Naive thymus-derived CD8-positive, alpha-beta T cell (primary cell): ENCODE results near the gene PLPPR1. TPM values are rescaled to one million over a fixed set of nuclear protein-coding genes. Genes with fewer than 3 reads are reported as not detected.
"Not testable (repeated sequence)": the region's sequence is repeated elsewhere in the genome, so short reads cannot be mapped to it uniquely, and the experiment has no call there.

Source experiments
- ATAC-seq, 2 donors: fragments of 150-1000 bp; cut with Tn5 transposase in 1 of 2; sonication (Bioruptor Pico), chemical (Tn5 transposase) in 1 of 2; 1 replicate in 1 of 2; 2 replicates in 1 of 2; pipeline ENCODE4 v1.10.0; 2021; ENCODE audit warnings: mild to moderate bottlenecking in 2 of 2, moderate library complexity in 2 of 2
- POLR2A ChIA-PET: fragments of 350-600 bp; sonication (Branson Sonifier 250); formaldehyde crosslinking; loops from one replicate; lab custom pipeline; 2021; ENCODE audit warnings: antibody characterized with exemption; lab: Charles Lee
- DNase-seq, 10 donors: peaks; one replicate each; pipeline versions ENCODE4 v3.0.0 to v3.0.0-alpha.2; 2020 to 2022
- H3K27ac Mint-ChIP-seq, 10 donors: one replicate each; pipeline ENCODE4 v1.8.0; 2020 to 2022; ENCODE audit warnings: mild to moderate bottlenecking in 10 of 10, mixed read lengths in 10 of 10, moderate library complexity in 4 of 10, inconsistent platforms in 1 of 10
- H3K27me3 Mint-ChIP-seq, 5 donors: one replicate each; pipeline ENCODE4 v1.8.0; 2021 to 2022; ENCODE audit warnings: mixed read lengths in 5 of 5
- H3K36me3 Mint-ChIP-seq, 3 donors: one replicate each; pipeline ENCODE4 v1.8.0; 2020 to 2022; ENCODE audit warnings: mixed read lengths in 3 of 3, mild to moderate bottlenecking in 2 of 3, inconsistent platforms in 1 of 3
- H3K4me1 Mint-ChIP-seq, 4 donors: one replicate each; pipeline ENCODE4 v1.8.0; 2021 to 2022; ENCODE audit warnings: mixed read lengths in 4 of 4
- H3K4me3 Mint-ChIP-seq, 10 donors: one replicate each; pipeline ENCODE4 v1.8.0; 2020 to 2022; ENCODE audit warnings: mild to moderate bottlenecking in 10 of 10, mixed read lengths in 10 of 10, moderate library complexity in 6 of 10, inconsistent platforms in 1 of 10
- H3K9me3 Mint-ChIP-seq, 9 donors: one replicate each; pipeline ENCODE4 v1.8.0; 2020 to 2022; ENCODE audit warnings: mixed read lengths in 9 of 9, mild to moderate bottlenecking in 3 of 9, inconsistent platforms in 1 of 9, moderate library complexity in 1 of 9
- polyA plus RNA-seq, 3 donors: library from polyadenylated mRNA; unstranded; fragments of 300-500 nt; fragmentation: Illumina TruSeq; gene quantifications; one replicate each; pipeline ENCODE4 v1.2.3, GENCODE V29; 2021
- total RNA-seq, 8 experiments: library from RNA in 2 of 8; stranded (reverse) in 2 of 8; gene quantifications; one replicate each; pipeline ENCODE4 v1.2.3 and lab custom pipeline; 2021 to 2026

PLPPR1 gene
- total and polyA plus RNA-seq, 5 experiments from 2014 or later: not detected

DNA sequence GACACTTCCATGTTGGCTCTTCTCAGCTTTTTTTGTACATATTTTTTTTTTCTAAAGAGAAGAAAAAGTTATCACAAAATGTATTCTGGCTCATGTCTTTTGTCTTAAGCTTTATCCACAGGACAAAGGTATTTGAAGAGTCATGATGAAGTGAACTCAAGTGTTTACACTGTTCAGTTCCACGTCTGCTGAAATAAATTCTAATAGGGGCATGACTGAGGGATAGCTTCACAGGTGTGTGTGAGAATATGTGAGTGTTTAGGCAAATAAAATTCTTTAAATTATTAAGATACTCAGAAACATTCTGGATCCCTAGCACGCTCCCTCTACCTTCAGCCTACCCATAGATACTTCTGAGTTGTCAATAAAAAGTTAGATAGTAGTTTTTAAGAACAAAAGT lies 296.5 kb downstream of the PLPPR1 start:
- POLR2A ChIA-PET: no interaction called here
- ATAC-seq (no peak), DNase-seq (no peak)
- H3K27me3 Mint-ChIP-seq: peaks cover 8 to 29% (median 15%) of the 10 kb centered on the region in 5 donors
- H3K9me3 Mint-ChIP-seq: peaks cover 0 to 13% (median 7%) of the 10 kb centered on the region in 9 donors
- no peak overlapping the region for H3K4me3 Mint-ChIP-seq
- H3K4me1 Mint-ChIP-seq: no peaks in the 10 kb centered on the region
- no peak overlapping the region for H3K27ac Mint-ChIP-seq
- H3K36me3 Mint-ChIP-seq: no peaks in the 10 kb centered on the region

- POLR2A ChIA-PET: no interaction called here
- ATAC-seq: no peak
Observed at GRCh38 chr9:101326035-101326434, 297.5 kb downstream of the PLPPR1 start.

DNA sequence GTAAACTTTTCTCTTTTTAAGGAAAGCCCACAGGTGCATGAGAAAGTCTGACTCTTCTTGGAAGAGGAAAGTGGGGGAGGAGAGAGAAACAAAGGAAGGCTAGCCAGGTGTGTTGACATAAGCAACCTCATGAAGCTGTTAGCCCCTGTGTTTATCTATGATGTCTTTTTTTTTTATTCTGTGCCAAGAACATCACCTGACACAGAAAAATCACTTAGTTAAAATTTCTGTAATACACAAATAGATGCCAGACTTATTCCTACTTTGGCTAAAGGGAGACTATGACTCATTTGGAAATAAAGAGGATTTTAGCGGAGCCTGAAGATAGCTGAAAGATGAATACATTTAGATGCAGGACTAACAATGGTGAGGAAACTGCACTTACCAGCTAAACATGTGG lies 298.0 kb downstream of the PLPPR1 start:
- Mint-ChIP-seq H3K9me3 (peaks cover 0 to 13% (median 7%) of the 10 kb centered on the region in 9 donors), H3K27me3 (peaks cover 7 to 26% (median 9%) of the 10 kb centered on the region in 5 donors), H3K27ac (no peak overlapping the region), H3K4me1 (no peaks in the 10 kb centered on the region), H3K36me3 (no peaks in the 10 kb centered on the region), H3K4me3 (no peak overlapping the region)
- POLR2A ChIA-PET: no interaction called here
- DNase-seq (no peak), ATAC-seq (no peak)

More at GRCh38 chr9:101326035-101326434, 297.5 kb downstream of the PLPPR1 start:
- Mint-ChIP-seq H3K4me1 (no peaks in the 10 kb centered on the region), H3K9me3 (peaks cover 0 to 13% (median 7%) of the 10 kb centered on the region in 9 donors), H3K27me3 (peaks cover 7 to 26% (median 13%) of the 10 kb centered on the region in 5 donors), H3K4me3 (no peak overlapping the region), H3K36me3 (no peaks in the 10 kb centered on the region), H3K27ac (no peak overlapping the region)
- no peak for DNase-seq

DNA sequence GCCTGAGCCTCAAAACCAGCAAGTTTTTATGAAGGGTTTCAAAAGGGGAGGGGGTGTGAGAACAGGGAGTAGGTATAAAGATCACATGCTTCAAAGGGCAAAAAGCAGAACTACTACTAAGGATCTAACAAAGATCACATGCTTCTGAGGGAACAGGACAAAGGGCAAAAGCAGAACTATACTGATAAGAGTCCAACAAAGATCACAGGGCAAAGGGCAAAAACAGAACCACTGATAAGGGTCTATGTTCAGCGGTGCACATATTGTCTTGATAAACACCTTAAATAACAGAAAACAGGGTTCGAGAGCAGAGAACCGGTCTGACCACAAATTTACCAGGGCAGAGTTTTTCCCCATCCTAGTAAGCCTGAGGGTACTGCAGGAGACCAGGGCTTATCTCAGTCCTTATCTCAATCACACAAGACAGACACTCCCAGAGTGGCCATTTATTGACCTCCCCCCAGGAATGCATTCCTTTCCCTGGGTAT lies 298.9 kb downstream of the PLPPR1 start:
- DNase-seq, ATAC-seq, POLR2A ChIA-PET, H3K4me1 Mint-ChIP-seq, H3K4me3 Mint-ChIP-seq, H3K27ac Mint-ChIP-seq, H3K36me3 Mint-ChIP-seq: not testable (repeated sequence)
- H3K9me3 Mint-ChIP-seq: peaks cover 0 to 13% (median 7%) of the 10 kb centered on the region in 9 donors
- peaks cover 8 to 23% (median 10%) of the 10 kb centered on the region in 5 donors for H3K27me3 Mint-ChIP-seq

DNA sequence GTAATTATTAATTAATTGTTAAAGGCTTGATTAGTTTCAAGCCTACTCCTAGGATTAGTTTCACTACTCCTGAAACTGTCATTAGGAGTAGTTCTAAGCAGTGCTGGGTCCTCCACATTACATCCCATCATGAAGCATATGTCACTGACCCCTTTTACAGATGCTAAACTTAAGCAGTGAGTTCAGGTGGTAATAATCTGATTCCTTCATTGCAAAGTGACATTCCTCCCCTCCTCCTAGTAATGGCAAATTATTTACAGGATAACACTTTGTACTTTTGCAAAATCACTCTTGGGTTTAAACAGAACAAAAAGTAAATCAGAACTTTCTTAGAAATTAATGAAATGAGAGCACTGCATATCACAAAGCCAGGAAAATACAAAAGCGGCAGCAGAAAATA lies 303.8 kb downstream of the PLPPR1 start:
- Mint-ChIP-seq H3K4me3 (no peak overlapping the region), H3K27ac (no peak overlapping the region)
- ATAC-seq: no peak

DNA sequence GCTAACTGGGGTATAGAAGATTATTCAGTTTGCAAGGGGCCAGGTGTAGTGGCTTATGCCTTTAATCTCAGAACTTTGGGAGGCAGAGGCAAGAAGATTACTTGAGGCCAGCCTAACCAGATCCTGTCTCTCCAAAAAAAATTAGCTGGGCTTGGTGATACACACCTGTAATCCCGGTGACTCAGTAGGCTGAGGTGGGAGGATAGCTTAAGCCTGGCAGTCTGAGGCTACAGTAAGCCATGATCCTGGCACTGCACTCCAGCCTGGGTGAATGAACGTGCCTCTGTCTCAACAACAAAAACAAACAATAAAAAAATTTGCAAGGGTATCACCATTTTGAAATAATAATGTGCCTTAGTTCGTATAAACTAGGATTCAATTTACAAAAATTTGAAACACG lies 305.0 kb downstream of the PLPPR1 start:
- no peaks in the 10 kb centered on the region for H3K36me3 Mint-ChIP-seq
- no peaks in the 10 kb centered on the region for H3K4me1 Mint-ChIP-seq
- H3K27ac Mint-ChIP-seq: no peak overlapping the region
- ATAC-seq (no peak), DNase-seq (no peak)
- no peak overlapping the region for H3K4me3 Mint-ChIP-seq
- POLR2A ChIA-PET: no interaction called here
- H3K27me3 Mint-ChIP-seq: peaks cover under 1 to 13% (median 6%) of the 10 kb centered on the region in 5 donors
- peaks cover 0 to under 1% (median 0%) of the 10 kb centered on the region in 9 donors for H3K9me3 Mint-ChIP-seq

More for the DNA sequence above, 303.8 kb downstream of the PLPPR1 start:
- POLR2A ChIA-PET: no interaction called here
- Mint-ChIP-seq H3K4me1 (no peaks in the 10 kb centered on the region), H3K27me3 (peaks cover 3 to 10% (median 8%) of the 10 kb centered on the region in 5 donors), H3K36me3 (no peaks in the 10 kb centered on the region), H3K9me3 (peaks cover 0 to 8% (median 3%) of the 10 kb centered on the region in 9 donors)
- no peak for DNase-seq

- Mint-ChIP-seq H3K27me3 (peaks cover 7 to 14% (median 7%) of the 10 kb centered on the region in 5 donors), H3K4me3 (no peak overlapping the region), H3K4me1 (no peaks in the 10 kb centered on the region), H3K36me3 (no peaks in the 10 kb centered on the region), H3K27ac (no peak overlapping the region), H3K9me3 (peaks cover 0 to 3% (median 0%) of the 10 kb centered on the region in 9 donors)
- DNase-seq (no peak), ATAC-seq (no peak)
- POLR2A ChIA-PET: no interaction called here
Observed at GRCh38 chr9:101333926-101334702, 305.6 kb downstream of the PLPPR1 start.

DNA sequence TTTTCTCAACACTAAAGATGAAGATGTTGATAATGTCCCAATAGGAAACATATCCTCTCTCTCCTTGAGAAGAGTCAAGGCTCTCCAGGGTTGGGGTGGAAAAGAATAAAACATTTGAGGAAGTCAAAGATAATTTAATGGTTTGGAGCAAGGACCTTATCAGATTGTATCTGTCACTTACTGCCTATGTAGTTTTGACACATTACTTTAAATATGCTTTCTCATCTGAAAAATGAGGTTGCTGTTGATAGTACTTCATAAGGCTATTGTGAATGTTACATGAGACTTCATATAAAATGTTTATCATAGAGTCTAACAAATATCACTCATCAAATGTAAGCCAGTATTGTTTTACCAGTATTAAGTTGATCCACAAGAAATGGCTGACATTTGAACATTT lies 307.6 kb downstream of the PLPPR1 start:
- Mint-ChIP-seq H3K36me3 (no peaks in the 10 kb centered on the region), H3K9me3 (peaks cover 0 to 3% (median 0%) of the 10 kb centered on the region in 9 donors), H3K27me3 (peaks cover 9 to 26% (median 11%) of the 10 kb centered on the region in 5 donors)

GRCh38 chr9:101337237-101337636 lies 308.7 kb downstream of the PLPPR1 start:
- POLR2A ChIA-PET: no interaction called here
- Mint-ChIP-seq H3K27me3 (peaks cover 13 to 38% (median 15%) of the 10 kb centered on the region in 5 donors), H3K4me3 (no peak overlapping the region), H3K36me3 (peaks cover 0 to 4% (median 0%) of the 10 kb centered on the region in 3 donors), H3K27ac (no peak overlapping the region), H3K9me3 (peaks cover 0 to 3% (median 0%) of the 10 kb centered on the region in 9 donors), H3K4me1 (no peaks in the 10 kb centered on the region)
- no peak for ATAC-seq
- DNase-seq: no peak

More for the DNA sequence above, 307.6 kb downstream of the PLPPR1 start:
- H3K27ac Mint-ChIP-seq: no peak overlapping the region
- POLR2A ChIA-PET: no interaction called here
- H3K4me1 Mint-ChIP-seq: no peaks in the 10 kb centered on the region
- ATAC-seq: no peak
- no peak overlapping the region for H3K4me3 Mint-ChIP-seq
- no peak for DNase-seq

DNA sequence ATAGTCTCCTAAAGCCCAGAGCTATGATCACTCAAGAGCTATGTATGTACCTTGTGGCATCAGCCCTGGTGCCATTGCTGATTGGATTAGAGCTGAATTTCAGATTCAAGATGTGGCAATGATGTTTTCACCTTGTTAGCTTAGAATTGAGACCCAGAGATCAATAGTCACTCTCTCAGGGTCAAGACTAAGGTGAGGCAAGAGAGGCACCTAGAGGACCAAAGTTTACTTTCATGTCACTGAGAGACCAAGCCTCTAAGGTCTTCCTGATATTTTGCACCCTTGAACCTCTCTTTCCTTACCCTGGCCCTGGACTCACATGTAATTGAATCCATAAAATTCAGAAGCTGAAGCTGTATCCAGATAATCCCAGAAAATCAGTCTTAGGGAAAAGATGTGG lies 313.4 kb downstream of the PLPPR1 start:
- peaks cover 0 to 4% (median 0%) of the 10 kb centered on the region in 3 donors for H3K36me3 Mint-ChIP-seq
- H3K4me3 Mint-ChIP-seq: no peak overlapping the region
- no peaks in the 10 kb centered on the region for H3K4me1 Mint-ChIP-seq
- H3K9me3 Mint-ChIP-seq: peaks cover 0 to 3% (median 0%) of the 10 kb centered on the region in 9 donors
- DNase-seq (no peak), ATAC-seq (no peak)
- peaks cover 9 to 55% (median 20%) of the 10 kb centered on the region in 5 donors for H3K27me3 Mint-ChIP-seq
- POLR2A ChIA-PET: no interaction called here
- H3K27ac Mint-ChIP-seq: no peak overlapping the region

GRCh38 chr9:101342595-101342994 lies 314.1 kb downstream of the PLPPR1 start:
- Mint-ChIP-seq H3K4me1 (no peaks in the 10 kb centered on the region), H3K9me3 (peaks cover 0 to 3% (median 0%) of the 10 kb centered on the region in 9 donors), H3K27me3 (peaks cover 9 to 55% (median 23%) of the 10 kb centered on the region in 5 donors), H3K36me3 (peaks cover 0 to 4% (median 0%) of the 10 kb centered on the region in 3 donors), H3K27ac (no peak overlapping the region), H3K4me3 (no peak overlapping the region)
- DNase-seq (no peak), ATAC-seq (no peak)
- POLR2A ChIA-PET: no interaction called here

DNA sequence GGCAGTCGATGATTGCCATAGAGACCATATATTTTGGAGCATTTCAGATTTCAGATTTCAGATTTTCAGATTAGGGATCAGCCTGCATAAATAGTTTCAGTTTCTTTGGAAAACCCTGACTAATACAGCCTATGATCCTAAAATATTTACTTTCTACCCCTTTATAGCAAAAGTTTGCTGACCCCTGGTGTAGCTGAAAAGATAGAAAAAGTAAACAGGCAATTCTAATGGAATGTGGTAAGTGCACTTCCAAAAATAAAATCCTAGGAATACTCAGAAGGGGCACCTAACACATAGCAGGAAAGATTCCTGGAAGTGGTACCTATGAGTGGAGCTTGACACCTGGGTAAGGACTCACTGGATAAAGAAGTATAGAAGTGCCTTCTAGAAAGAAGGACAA lies 321.8 kb downstream of the PLPPR1 start:
- POLR2A ChIA-PET: no interaction called here
- ATAC-seq: no peak
- H3K4me3 Mint-ChIP-seq: no peak overlapping the region

DNA sequence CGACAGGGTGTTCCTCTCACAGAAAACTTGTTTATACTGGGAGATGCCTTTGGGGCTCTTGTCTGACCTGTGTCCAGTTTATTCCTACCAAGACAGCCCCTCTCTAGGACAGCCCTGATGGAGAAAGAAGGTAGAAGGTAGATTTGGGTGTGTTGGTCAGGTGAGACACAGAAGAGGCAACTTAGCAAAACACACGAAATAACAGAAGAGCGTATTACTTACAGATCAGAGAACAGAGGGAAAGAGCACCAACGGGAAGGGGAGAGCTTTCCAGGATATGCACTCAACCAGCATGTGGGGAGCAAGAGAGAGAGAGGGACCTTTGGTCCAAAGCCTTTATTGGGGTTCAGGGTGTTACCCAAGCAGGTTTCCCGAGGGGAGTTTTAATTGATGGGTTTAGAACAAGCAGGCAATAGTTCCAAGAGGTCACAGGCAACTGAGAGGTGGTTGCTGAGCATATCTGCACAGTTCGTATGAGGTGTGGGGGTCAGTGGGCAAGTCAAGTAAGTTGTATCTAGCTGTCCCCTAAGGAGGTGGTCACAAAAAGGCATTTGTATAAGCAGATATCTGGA lies 324.5 kb downstream of the PLPPR1 start:
- POLR2A ChIA-PET: no interaction called here
- Mint-ChIP-seq H3K4me3 (no peak overlapping the region), H3K27ac (no peak overlapping the region), H3K9me3 (peaks cover 0 to 7% (median 1%) of the 10 kb centered on the region in 9 donors), H3K4me1 (no peaks in the 10 kb centered on the region), H3K27me3 (peaks cover 5 to 17% (median 14%) of the 10 kb centered on the region in 5 donors), H3K36me3 (peaks cover 0 to 7% (median 0%) of the 10 kb centered on the region in 3 donors)
- DNase-seq (no peak), ATAC-seq (no peak)

More for the DNA sequence above, 321.8 kb downstream of the PLPPR1 start:
- Mint-ChIP-seq H3K36me3 (peaks cover 0 to 7% (median 0%) of the 10 kb centered on the region in 3 donors), H3K27me3 (peaks cover 4 to 28% (median 12%) of the 10 kb centered on the region in 5 donors), H3K4me1 (no peaks in the 10 kb centered on the region), H3K9me3 (peaks cover 0 to 7% (median 1%) of the 10 kb centered on the region in 9 donors), H3K27ac (no peak overlapping the region)
- DNase-seq: no peak
